GM23338 (cell line): ENCODE results near the gene CYP2D6. TPM values are rescaled to one million over a fixed set of nuclear protein-coding genes. Genes with fewer than 3 reads are reported as not detected.

Experiments
- ATAC-seq: fragments of 200-7000 bp; cut with Tn5 transposase; 3 replicates; pipeline ENCODE4 v1.9.1; 2020
- DNase-seq: peaks from one replicate; pipeline ENCODE4 v3.0.0-alpha.2; 2015; ENCODE audit warnings: low spot score
- H2AFZ ChIP-seq: fragments of 200-600 bp; sonication (generic); 2 replicates; pipeline ENCODE4 v1.8.0; 2016; ENCODE audit warnings: antibody characterized with exemption, mild to moderate bottlenecking, moderate library complexity
- H3F3A ChIP-seq: fragments of 200-600 bp; sonication (generic); replicated peaks from 2 replicates; pipeline ENCODE4 v1.8.0; 2017; ENCODE audit warnings: antibody characterized with exemption, mixed run types, low read depth
- H3K27ac ChIP-seq: fragments of 200-600 bp; sonication (generic); 2 replicates; pipeline ENCODE4 v1.6.1; 2016; ENCODE audit warnings: low read depth
- H3K27me3 ChIP-seq: fragments of 200-600 bp; sonication (generic); 2 replicates; pipeline ENCODE4 v1.8.0; 2016; ENCODE audit warnings: mild to moderate bottlenecking, mixed run types, moderate library complexity; ENCODE audit not compliant: insufficient read depth
- H3K36me3 ChIP-seq: fragments of 200-600 bp; sonication (generic); 2 replicates; pipeline ENCODE4 v1.8.0; 2016; ENCODE audit warnings: mild to moderate bottlenecking; ENCODE audit not compliant: insufficient read depth
- H3K4me1 ChIP-seq: fragments of 200-600 bp; sonication (generic); 2 replicates; pipeline ENCODE4 v1.8.0; 2016; ENCODE audit warnings: mild to moderate bottlenecking, moderate library complexity; ENCODE audit not compliant: insufficient read depth
- H3K4me2 ChIP-seq: fragments of 200-600 bp; sonication (generic); 2 replicates; pipeline ENCODE4 v1.7.1; 2017; ENCODE audit warnings: mixed run types
- H3K4me3 ChIP-seq: fragments of 200-600 bp; sonication (generic); 2 replicates; pipeline ENCODE4 v1.6.1; 2016; ENCODE audit warnings: mixed run types
- H3K79me2 ChIP-seq: fragments of 200-600 bp; sonication (generic); replicated peaks from 2 replicates; pipeline ENCODE4 v1.8.0; 2017; ENCODE audit warnings: mild to moderate bottlenecking; ENCODE audit not compliant: insufficient read depth
- H3K9me2 ChIP-seq: fragments of 200-600 bp; sonication (generic); 2 replicates; pipeline ENCODE4 v1.8.0; 2017; ENCODE audit not compliant: insufficient read depth
- H4K20me1 ChIP-seq: fragments of 200-600 bp; sonication (generic); replicated peaks from 2 replicates; pipeline ENCODE4 v1.8.0; 2017; ENCODE audit warnings: mild to moderate bottlenecking; ENCODE audit not compliant: insufficient read depth
- H3K27ac Mint-ChIP-seq: 2 replicates; pipeline ENCODE4 v1.8.0; 2020; ENCODE audit warnings: inconsistent platforms, mild to moderate bottlenecking, moderate library complexity, mixed read lengths
- H3K27me3 Mint-ChIP-seq: 3 replicates; pipeline ENCODE4 v1.8.0; 2022; ENCODE audit warnings: low read depth, mild to moderate bottlenecking, moderate library complexity, mixed read lengths, inconsistent platforms; ENCODE audit not compliant: insufficient read depth, poor library complexity
- H3K36me3 Mint-ChIP-seq: 3 replicates; pipeline ENCODE4 v1.8.0; 2021; ENCODE audit warnings: low read depth, mild to moderate bottlenecking, inconsistent platforms, moderate library complexity, mixed read lengths
- H3K4me1 Mint-ChIP-seq: 3 replicates; pipeline ENCODE4 v1.8.0; 2020; ENCODE audit warnings: mild to moderate bottlenecking, inconsistent platforms, mixed read lengths
- H3K4me3 Mint-ChIP-seq: 3 replicates; pipeline ENCODE4 v1.8.0; 2021; ENCODE audit warnings: moderate library complexity, mild to moderate bottlenecking, inconsistent platforms, mixed read lengths
- H3K9me3 Mint-ChIP-seq: 3 replicates; pipeline ENCODE4 v1.8.0; 2020; ENCODE audit warnings: moderate library complexity, mild to moderate bottlenecking, inconsistent platforms, mixed read lengths
- CREB1 ChIP-seq: fragments of 250-450 bp; sonication (Bioruptor Pico); IDR thresholded peaks from 2 replicates; pipeline ENCODE4 v1.5.0; 2020; ENCODE audit warnings: low read depth, mild to moderate bottlenecking, moderate library complexity
- EZH2phosphoT487 ChIP-seq: fragments of 200-600 bp; sonication (generic); IDR thresholded peaks from one replicate; pipeline ENCODE4 v1.8.1; 2018; ENCODE audit warnings: antibody characterized with exemption; ENCODE audit not compliant: unreplicated experiment
- NANOG ChIP-seq: IDR thresholded peaks from 2 replicates; pipeline ENCODE4 v1.6.1; 2016; ENCODE audit warnings: antibody characterized with exemption, borderline replicate concordance
- POLR2AphosphoS5 ChIP-seq: IDR thresholded peaks from 2 replicates; pipeline ENCODE4 v1.6.1; 2016; ENCODE audit warnings: antibody characterized with exemption, low read depth
- REST ChIP-seq: IDR thresholded peaks from one replicate; pipeline ENCODE4 v1.6.1; 2018; ENCODE audit warnings: antibody characterized with exemption; ENCODE audit not compliant: unreplicated experiment
- STAT1 ChIP-seq: IDR thresholded peaks from one replicate; pipeline ENCODE4 v1.6.1; 2016; ENCODE audit warnings: antibody characterized with exemption; ENCODE audit not compliant: unreplicated experiment
- ZNF114 ChIP-seq: fragments of 250-450 bp; sonication (Bioruptor Pico); IDR thresholded peaks from 2 replicates; pipeline ENCODE4 v1.5.0; 2020; ENCODE audit warnings: mild to moderate bottlenecking, moderate library complexity
- ZNF462 ChIP-seq: fragments of 250-450 bp; sonication (Bioruptor Pico); IDR thresholded peaks from 2 replicates; pipeline ENCODE4 v1.5.0; 2020; ENCODE audit warnings: mild to moderate bottlenecking, moderate library complexity
- polyA plus RNA-seq: library from polyadenylated mRNA; unstranded; fragments of >200 nt; fragmentation: Nextera tagmentation; extraction: Ambion mirVana; gene quantifications from 2 replicates; pipeline ENCODE4 v1.2.1, GENCODE V29; 2016
- total RNA-seq: library from RNA; depleted of rRNA; stranded (reverse); fragments of >200 nt; shearing (Covaris generic); gene quantifications from 2 replicates; pipeline ENCODE4 v1.2.3, GENCODE V29; 2014
- TF ChIP-seq, protein P1 (sequence below), 2 experiments: fragments of 200-600 bp in 1 of 2; sonication (generic) in 1 of 2; conservative IDR thresholded peaks; 2 replicates each; pipeline versions ENCODE4 v1.5.1 to v1.6.1; 2016 to 2017; ENCODE audit warnings: antibody characterized with exemption in 2 of 2, low read depth in 2 of 2, mild to moderate bottlenecking in 2 of 2, moderate library complexity in 1 of 2
- TF ChIP-seq, protein P2 (sequence below): IDR thresholded peaks from 2 replicates; pipeline ENCODE4 v1.6.1; 2016; ENCODE audit warnings: antibody characterized with exemption

The CYP2D6 gene
- total and polyA plus RNA-seq, 2 experiments from 2014 or later, result 1.2 to 1.3 TPM

GRCh38 chr22:42158456-42159132 is 28.0 kb upstream of the CYP2D6 start (continued):
- TF ChIP-seq REST (no peak), POLR2AphosphoS5 (no peak), NANOG (no peak), STAT1 (no peak), EZH2phosphoT487 (no peak), CREB1 (CRISPR knock-in tag) (no peak)
- TF ChIP-seq, protein P1, sequence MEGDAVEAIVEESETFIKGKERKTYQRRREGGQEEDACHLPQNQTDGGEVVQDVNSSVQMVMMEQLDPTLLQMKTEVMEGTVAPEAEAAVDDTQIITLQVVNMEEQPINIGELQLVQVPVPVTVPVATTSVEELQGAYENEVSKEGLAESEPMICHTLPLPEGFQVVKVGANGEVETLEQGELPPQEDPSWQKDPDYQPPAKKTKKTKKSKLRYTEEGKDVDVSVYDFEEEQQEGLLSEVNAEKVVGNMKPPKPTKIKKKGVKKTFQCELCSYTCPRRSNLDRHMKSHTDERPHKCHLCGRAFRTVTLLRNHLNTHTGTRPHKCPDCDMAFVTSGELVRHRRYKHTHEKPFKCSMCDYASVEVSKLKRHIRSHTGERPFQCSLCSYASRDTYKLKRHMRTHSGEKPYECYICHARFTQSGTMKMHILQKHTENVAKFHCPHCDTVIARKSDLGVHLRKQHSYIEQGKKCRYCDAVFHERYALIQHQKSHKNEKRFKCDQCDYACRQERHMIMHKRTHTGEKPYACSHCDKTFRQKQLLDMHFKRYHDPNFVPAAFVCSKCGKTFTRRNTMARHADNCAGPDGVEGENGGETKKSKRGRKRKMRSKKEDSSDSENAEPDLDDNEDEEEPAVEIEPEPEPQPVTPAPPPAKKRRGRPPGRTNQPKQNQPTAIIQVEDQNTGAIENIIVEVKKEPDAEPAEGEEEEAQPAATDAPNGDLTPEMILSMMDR (conservative IDR thresholded peaks at IDR 0.05; ENCODE audit: low read depth in 2 of 2), result no peak
- TF ChIP-seq, protein P2, sequence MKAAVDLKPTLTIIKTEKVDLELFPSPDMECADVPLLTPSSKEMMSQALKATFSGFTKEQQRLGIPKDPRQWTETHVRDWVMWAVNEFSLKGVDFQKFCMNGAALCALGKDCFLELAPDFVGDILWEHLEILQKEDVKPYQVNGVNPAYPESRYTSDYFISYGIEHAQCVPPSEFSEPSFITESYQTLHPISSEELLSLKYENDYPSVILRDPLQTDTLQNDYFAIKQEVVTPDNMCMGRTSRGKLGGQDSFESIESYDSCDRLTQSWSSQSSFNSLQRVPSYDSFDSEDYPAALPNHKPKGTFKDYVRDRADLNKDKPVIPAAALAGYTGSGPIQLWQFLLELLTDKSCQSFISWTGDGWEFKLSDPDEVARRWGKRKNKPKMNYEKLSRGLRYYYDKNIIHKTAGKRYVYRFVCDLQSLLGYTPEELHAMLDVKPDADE, result no peak

- no peaks in the 10 kb centered on the region for H3K9me3 Mint-ChIP-seq
- DNase-seq, result no peak
- no peaks in the 10 kb centered on the region for H3K36me3 ChIP-seq
These were observed 26.0 kb upstream of the CYP2D6 start for GRCh38 chr22:42156598-42156997.

More at GRCh38 chr22:42156598-42156997, 26.0 kb upstream of the CYP2D6 start:
- H3K4me1 ChIP-seq, result no peaks in the 10 kb centered on the region
- H3K4me3 ChIP-seq, result no peak overlapping the region
- no peak overlapping the region for H2AFZ ChIP-seq
- peaks cover 3% of the 10 kb centered on the region for H4K20me1 ChIP-seq
- H3K4me1 Mint-ChIP-seq, result no peaks in the 10 kb centered on the region
- H3K79me2 ChIP-seq, result no peaks in the 10 kb centered on the region
- no peak overlapping the region for H3K4me3 Mint-ChIP-seq
- H3K27me3 ChIP-seq, result no peaks in the 10 kb centered on the region
- H3K9me2 ChIP-seq, result no peaks in the 10 kb centered on the region
- H3K27ac ChIP-seq, result no peak overlapping the region
- TF ChIP-seq STAT1, result no peak
- TF ChIP-seq EZH2phosphoT487, result no peak
- no peak for TF ChIP-seq ZNF114
- no peak for TF ChIP-seq CREB1 (CRISPR knock-in tag)
- no peak for TF ChIP-seq ZNF462
- H3K36me3 Mint-ChIP-seq, result peaks cover 8% of the 10 kb centered on the region
- no peaks in the 10 kb centered on the region for H3F3A ChIP-seq
- peaks cover 36% of the 10 kb centered on the region for H3K27me3 Mint-ChIP-seq
- no peak for ATAC-seq
- no peak overlapping the region for H3K4me2 ChIP-seq
- no peak overlapping the region for H3K27ac Mint-ChIP-seq
